ENCODE measurements around the gene TCFL5.

GRCh38 chr20:62855120-62855519 lies 6.5 kb downstream of the TCFL5 start:
- TF ChIP-seq CTCF (IDR thresholded peaks at IDR 0.05) (no peak), POLR2A (IDR thresholded peaks at IDR 0.05) (no peak), POLR2AphosphoS5 (IDR thresholded peaks at IDR 0.05; ENCODE audit: insufficient read depth in 1 of 2, low read depth in 1 of 2) (no peak)

All from vagina (tissue), 2 donors.